HuH-7.5 (cell line): ENCODE data around the gene SLC26A6.

Experiments used
- DNase-seq: peaks from one replicate; pipeline ENCODE4 v3.0.0; 2011; ENCODE audit warnings: low spot score

SLC26A6 gene

DNA sequence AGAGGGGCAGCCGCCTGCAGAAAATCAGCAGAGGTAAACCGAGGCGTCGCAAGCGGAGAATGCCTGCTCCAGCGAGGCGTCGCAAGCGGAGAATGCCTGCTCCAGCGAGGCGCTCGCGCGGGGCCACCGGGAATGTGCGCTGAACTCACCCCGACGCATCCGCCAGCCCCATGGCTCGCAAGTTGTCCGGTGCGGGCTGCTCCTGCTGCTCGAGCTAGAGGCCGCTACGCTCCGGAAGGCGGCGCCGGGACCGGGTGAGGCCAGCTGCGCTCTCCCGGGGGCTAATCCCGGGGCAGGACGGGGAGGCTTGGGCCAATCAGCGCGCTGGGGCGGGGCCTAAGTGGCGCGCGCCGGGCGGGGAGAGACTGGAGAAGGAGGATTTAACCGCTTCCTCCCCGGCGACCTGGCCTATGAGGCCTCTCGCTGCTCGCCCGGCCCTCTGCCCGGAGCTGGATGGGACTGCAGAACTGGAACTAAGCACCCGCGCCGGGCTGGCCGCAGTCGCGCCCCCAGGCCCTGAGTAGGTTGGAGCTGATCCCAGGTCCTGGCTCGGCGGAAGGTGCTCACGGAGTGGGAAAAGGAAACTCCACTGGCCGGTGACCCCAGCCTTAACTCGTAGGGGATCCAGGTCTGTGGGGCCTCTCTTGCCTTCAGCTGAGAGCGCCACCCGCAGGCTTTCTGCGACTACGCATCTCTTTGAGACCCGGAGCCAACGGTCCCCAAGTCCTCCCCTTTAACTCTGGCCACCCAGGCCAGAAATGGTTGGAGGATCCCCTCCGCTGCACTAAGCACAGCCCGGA is at the start of gene SLC26A6:
TSS of gene SLC26A6 (minus strand) at position 240 of the 800 bp plus-strand sequence. CDS start at position 172, 68 bp downstream.
- DNase-seq: peak; percentile 100

DNA sequence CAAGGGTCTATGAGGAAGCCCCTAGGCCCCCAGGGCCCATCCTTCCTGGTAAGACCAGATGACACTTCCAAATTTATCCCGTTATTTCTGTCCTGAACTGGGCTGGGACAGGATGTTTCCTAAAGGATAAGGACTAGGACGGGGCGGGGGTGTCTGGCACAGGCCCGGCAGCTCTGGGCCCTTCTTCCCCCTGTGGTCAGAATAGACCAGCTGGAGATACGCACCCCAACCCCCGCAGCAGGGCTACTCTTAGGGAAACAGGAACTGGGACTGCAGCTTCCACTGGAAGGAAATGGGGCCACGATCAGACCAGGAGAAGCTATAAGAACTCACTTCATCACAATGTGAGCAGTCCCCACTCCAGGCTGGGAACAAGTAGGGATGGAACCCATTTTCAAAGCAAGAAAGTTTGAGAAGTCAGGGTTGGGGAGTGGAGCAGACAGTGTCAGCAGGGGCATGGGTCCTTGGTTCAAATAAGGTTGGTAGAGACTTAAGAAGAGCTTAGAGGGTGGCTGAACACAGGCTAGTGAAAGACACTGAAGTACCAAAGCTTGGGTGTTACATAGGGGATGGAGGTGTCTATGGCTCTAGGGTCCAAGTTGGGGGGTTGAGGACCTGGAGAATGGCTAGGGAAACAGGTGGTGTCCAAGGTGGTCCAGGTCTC is 49.4 kb upstream of the SLC26A6 start:
- peak; percentile 25 for DNase-seq

DNA sequence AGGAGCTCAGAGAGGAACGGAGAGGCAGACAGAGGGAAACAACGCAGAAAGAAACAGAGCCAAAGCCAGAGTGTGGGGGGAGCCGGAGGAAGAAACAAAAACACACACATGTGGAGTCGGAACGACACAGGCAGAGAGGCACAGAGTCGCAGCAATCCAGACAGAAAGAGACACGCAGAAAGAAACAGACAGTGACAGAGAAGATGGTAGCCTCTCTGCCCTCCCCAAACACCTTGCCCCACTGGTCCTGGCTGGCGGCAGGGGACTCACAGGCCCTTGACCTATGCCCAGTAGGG is 48.7 kb upstream of the SLC26A6 start:
- no peak for DNase-seq

- peak; percentile 2 for DNase-seq
Observed at GRCh38 chr3:48682786-48683185, 47.5 kb upstream of the SLC26A6 start.

- DNase-seq: peak; percentile 1
Observed at GRCh38 chr3:48681974-48682610, 46.8 kb upstream of the SLC26A6 start.

GRCh38 chr3:48681541-48681880 is 46.2 kb upstream of the SLC26A6 start:
- DNase-seq: no peak

DNA sequence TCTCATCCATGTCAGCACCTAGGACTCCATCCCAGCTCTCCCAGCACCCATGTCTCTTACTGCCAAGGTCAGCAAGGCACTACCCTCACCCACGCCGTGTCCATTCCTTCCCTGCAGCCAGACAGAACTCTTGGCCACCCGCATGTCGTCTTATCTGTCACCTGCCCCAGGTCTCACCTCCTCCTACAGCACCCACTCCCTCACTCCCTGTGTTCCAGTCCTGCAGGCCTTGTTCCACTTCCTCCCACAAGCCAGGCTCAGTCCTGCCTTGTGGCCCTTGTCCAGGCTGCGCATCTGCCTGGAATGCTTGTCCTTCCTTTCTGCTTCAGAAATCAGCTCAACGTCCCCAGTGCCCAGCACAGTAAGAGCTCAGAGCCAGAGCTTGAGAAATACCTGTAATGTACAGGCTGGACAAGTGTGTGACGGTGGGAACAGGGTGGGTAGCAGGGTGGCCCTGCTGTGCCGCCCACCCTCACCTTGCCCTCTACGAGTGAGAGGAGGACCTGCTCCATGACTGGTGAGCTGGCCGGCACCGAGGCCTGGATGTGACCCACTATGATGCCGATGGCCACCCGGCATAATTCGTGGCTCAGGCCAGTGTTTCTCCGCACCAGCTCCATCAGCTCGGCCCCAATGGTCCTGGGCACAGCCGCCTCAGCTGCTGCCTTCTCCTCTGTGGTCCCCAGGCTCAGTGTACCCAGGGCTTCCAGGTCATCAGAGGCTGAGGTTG is 45.7 kb upstream of the SLC26A6 start:
- no peak for DNase-seq

DNA sequence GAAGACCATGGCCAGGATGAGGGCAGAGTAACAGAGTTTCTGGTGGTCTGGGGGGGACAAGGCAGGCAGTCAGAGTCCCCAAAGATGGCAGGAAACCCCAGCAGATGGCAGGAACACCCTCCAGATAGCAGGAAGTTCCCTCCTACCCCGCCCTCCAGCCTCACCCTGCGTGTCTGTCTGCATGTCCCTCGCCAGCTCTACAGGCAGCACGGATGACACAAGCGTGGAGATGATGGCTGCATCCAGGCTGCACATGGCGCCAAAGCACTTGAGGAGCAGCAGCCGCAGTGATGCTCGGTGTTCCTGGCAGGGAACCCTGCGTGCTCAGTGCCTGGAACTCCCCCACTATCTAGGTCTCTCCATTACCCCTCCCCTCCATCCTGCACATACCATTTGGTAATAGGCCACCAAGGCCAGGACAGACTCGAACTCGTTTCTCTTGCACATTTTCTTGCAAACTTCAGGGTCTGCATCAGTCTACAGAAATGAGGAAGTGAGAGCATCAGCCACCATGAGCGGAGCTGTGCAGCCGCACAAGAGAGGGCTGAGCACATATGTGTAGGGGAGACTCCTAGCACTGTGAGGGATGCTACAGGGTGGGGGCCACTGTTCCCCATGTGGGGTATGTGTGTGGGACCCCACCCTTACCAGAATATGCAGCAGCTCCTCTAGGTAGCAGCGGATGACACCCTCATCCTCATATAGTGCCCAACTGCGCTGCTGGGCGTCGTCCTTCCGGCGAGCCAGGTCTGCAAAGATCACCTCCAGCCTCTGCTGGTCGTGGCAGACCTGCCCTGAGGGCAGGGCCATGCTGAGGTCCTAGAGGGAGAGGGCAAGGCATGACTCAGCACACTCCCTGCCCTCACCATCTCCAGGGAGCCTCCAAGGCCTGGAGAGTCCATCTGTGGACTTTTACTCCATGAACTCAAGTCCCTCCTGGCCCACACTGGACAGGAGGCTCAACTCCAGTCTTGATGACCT is 44.4 kb upstream of the SLC26A6 start:
- no peak for DNase-seq

DNA sequence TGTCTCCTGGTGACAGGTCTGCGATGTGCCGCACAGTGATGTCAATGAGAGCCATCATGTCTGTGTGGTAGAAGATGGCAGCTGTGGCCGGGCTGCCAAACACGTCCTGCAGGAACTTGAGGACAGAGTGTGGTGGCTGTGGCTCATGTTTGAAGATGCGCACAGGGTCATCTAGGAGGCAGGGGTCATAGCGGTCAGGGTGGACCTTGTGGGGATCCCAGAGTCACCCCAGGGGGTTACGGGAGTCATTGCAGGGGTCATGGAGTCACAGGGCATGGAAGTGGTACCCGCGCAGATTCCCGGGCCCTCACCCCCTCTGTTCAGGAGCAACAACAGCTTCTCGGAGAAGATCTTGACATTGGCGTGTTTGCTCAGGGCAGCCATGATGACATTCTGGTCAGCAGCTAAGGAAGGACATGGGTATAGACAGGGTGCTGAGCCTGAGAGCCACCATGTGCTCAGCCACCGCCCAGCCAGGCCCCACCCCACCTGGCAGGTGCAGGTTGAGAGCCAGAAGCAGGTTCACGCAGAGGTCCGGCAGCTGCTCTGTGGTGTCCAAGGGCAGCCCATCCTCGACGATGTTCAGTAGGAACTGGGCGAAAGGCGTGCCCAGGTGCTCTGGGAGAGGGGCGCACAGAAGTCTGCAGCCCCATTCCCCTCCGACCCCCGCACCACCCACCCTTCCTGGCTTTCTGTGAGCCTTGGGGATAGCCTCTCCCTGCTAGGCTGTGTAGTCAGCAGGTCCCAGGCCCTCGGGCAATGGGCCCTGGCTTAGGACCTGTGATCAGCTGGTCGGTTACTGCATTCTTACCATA is 43.5 kb upstream of the SLC26A6 start:
- no peak for DNase-seq

DNA sequence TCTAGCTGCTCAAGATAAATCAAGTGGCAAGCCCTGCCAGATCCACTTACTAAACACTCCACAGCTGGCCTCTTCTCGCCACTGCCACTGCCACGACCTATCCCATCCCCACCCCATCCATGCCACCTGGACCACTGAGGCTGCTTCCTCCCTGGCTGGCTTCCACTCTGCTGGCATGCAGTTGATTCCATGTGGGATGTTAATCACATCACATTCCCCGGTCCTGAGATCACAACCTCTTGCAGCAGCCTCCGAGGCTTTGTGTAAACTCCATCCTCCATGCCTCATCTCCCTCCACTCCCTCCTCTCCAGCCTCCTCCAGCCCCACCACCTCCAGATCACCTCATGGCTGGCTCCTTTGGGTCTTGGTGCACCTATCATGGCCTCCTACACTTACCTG is 42.8 kb upstream of the SLC26A6 start:
- DNase-seq: no peak

DNA sequence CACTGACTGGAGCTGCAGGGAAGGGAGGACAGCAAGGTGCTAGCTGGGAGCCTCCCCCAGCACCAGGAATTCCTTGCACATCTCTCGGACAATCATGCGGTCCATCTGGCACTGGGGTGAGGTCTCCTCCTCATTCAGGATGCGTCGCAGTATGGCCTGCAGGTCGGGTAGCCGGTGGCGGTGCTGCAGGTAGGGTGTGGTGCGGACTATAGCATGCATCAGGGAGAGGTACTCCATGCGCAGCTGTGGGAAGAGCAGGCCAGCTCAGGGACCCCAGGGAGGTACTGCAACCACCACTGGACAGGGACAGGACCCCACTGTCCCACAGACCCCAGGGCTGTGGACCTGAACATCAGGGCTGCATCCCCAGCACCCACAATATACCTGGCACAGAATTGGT is 39.2 kb upstream of the SLC26A6 start:
- no peak for DNase-seq

GRCh38 chr3:48672522-48672921 is 37.3 kb upstream of the SLC26A6 start:
- DNase-seq: no peak

DNA sequence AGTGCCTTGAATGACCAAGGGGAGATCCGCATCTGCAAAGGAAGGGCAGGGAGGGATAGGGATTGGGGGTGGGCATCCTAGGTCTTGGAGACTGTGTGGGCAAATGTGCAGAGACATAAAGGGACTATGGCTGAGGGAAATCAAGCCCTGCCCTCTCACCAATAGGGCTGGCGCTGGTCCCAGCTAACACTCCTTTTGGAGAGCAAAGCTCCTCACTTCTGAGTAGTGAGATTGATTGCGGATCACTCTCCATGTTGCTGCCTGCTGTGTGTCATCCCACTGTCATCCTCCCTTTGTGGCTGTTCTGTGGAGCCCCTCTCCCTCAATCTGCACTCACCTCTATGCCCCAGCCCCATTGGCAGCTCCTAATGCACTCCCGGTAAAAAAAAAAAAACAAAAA is 29.7 kb upstream of the SLC26A6 start:
- DNase-seq: no peak

GRCh38 chr3:48664313-48664644 is 29.0 kb upstream of the SLC26A6 start:
- no peak for DNase-seq

DNA sequence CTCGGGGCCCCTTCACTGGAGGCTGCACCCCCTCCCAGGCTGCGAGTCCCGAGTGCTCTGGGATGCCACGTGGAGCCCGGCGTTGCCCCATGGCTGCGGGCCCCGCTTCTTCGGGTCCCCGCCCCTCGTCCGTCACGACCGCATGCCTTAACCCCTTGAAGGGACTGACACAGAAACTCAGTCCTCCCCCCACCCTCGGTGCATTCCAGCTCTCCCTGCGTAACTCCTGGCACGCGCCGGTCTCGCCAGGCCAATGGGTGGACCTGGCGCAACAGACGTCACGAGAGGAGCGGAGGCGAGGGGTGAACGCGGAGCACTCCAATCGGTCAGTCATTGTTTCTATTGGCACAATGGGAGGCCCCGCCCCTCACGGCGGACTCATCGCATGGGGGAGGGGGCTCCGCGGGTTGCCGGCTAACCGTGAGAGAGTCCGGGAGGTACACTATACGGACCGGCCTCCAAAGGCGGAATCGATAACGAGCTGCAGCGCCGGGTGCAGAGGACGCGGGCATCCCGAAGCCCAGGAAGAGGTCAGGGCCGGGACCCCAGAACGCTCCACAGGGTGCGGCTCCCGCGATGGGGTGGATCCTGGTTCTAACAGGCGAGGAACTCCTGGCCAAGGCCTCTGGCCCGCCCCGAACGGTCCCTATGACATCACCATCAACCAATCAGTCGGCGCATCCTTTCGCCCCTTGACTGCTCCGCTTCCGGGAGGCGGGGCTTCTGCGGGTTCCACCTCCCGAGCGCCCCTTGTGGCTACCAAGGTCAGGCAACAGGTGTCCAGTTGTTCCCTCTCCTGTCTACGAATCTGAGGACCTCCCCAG is 28.4 kb upstream of the SLC26A6 start:
- peak; percentile 100 for DNase-seq

DNA sequence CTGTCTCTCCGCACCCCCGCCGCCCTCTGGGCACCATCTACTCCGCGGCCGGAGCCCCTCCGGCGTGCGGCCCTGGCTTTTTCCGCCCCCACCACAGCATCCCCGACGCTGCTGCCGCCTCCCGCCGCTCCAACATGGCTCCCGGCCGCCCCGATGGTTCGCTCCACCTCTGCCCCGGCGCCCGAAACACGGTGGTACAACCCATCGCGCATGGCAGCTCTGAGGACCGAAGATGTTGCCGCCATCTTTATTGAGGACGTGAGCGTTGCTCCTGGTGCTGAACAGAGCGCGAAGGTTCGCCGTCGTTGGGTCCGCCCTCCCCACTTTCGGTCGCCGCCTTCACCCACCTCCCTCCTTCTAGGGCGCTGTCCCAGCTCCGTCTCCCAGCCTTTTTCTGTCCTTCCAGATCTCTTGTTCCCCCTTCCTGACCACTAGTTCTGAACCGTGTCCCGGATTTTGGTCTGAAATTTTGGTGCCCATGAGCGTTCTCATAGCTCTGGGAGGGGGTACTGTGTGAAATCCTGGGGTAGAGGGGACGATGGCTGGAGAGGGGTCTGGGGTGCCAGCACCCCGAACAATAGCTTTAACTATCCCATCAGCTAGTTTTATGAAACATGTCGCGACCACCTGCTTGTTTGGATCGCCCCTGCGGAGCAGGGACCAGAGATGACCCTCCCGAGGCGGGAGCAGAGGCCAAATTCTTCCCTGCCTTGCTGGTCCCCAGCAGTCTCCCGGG is 27.7 kb upstream of the SLC26A6 start, which contains the start of gene CELSR3:
TSS of gene CELSR3 (minus strand) at position 134 of the 736 bp plus-strand sequence. CDS start 252 bp downstream, outside the sequence.
- DNase-seq: peak; percentile 75

DNA sequence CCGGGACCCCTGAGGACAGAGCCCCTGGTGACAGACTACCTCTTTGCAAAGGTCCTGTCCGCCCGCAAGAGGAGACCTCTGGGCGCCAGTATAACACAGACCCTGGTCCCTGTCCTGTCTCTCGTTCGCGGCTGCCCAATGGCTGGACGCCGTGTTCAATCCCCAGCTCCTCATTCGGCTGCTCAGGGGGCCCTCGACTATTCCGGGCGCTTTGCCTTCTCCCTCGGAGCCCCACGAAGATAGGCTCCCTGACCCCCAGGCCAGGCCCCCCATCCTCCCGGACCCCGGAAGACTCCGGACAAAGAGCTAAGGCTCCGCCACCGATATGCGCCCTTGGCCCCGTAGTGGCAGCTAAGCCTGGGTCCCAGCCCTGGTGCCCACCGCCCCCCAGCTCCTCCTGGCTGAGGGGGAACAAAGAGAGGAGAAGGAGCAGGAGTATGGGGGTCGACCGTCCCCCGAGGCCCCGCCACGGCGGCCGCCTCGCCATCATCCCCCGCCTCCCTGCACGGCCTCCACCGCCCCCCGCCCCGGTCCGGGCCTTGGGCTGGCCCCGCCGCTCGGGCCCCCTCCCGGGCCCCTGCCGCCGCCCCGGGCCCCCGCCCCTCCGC is 27.0 kb upstream of the SLC26A6 start:
- DNase-seq: no peak

- DNase-seq: peak; percentile 96
Observed at GRCh38 chr3:48661501-48662144, 26.4 kb upstream of the SLC26A6 start.
